Suprapubic skin (tissue), 3 donors: Measurements from ENCODE around the gene MYOC.

Experiments
- EP300 ChIP-seq: sonication (generic); formaldehyde crosslinking; IDR thresholded peaks from one replicate; pipeline ENCODE4 v1.6.1; 2017; ENCODE audit warnings: antibody characterized with exemption
- TF ChIP-seq, protein P1 (sequence below), 2 donors: fragments of 200-600 bp in 1 of 2; fragments of 450-650 bp in 1 of 2; sonication (generic) in 1 of 2; IDR thresholded peaks; one replicate each; pipeline ENCODE4 v1.5.1; 2016 to 2019; ENCODE audit warnings: antibody characterized with exemption in 2 of 2, mild to moderate bottlenecking in 1 of 2, moderate library complexity in 1 of 2

- TF ChIP-seq, protein P1, sequence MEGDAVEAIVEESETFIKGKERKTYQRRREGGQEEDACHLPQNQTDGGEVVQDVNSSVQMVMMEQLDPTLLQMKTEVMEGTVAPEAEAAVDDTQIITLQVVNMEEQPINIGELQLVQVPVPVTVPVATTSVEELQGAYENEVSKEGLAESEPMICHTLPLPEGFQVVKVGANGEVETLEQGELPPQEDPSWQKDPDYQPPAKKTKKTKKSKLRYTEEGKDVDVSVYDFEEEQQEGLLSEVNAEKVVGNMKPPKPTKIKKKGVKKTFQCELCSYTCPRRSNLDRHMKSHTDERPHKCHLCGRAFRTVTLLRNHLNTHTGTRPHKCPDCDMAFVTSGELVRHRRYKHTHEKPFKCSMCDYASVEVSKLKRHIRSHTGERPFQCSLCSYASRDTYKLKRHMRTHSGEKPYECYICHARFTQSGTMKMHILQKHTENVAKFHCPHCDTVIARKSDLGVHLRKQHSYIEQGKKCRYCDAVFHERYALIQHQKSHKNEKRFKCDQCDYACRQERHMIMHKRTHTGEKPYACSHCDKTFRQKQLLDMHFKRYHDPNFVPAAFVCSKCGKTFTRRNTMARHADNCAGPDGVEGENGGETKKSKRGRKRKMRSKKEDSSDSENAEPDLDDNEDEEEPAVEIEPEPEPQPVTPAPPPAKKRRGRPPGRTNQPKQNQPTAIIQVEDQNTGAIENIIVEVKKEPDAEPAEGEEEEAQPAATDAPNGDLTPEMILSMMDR (IDR thresholded peaks at IDR 0.05) = no peak
- no peak for TF ChIP-seq EP300
These were observed 10.3 kb downstream of the MYOC start for GRCh38 chr1:171642197-171642596.
